ENCODE results near the gene NAB2. TPM values are rescaled to one million over a fixed set of nuclear protein-coding genes. Genes with fewer than 3 reads are reported as not detected.

The NAB2 gene
- polyA plus RNA-seq, 1 donor (not counting 4 experiments of a cell fraction or from before 2014, with no cell fraction given), result 22.0 TPM

- Histone ChIP-seq H3K9me3 (ENCODE audit: control insufficient read depth, low read depth, low read length) (no peaks in the 10 kb centered on the region), H3K9ac (ENCODE audit: control insufficient read depth, extremely low read depth, insufficient read depth, low read length) (peak overlapping the region; percentile 58), H3K4me2 (ENCODE audit: control insufficient read depth, extremely low read depth, insufficient read depth, low read depth, low read length) (peak overlapping the region; percentile 77), H3K9me1 (ENCODE audit: control insufficient read depth, extremely low read depth, insufficient read depth, low read length) (no peaks in the 10 kb centered on the region), H2AFZ (ENCODE audit: control insufficient read depth, low read length) (peak overlapping the region; percentile 27), H4K20me1 (ENCODE audit: control insufficient read depth, extremely low read depth, insufficient read depth, low read length) (no peaks in the 10 kb centered on the region), H3K79me2 (ENCODE audit: control insufficient read depth, insufficient read depth, low read length) (no peaks in the 10 kb centered on the region), H3K27me3 (ENCODE audit: control insufficient read depth, extremely low read depth, insufficient read depth, low read length) (no peaks in the 10 kb centered on the region), H3K4me1 (ENCODE audit: control insufficient read depth, extremely low read depth, insufficient read depth, low read length) (peaks cover 16% of the 10 kb centered on the region), H3K4me3 (ENCODE audit: control insufficient read depth in 2 of 3, extremely low read depth in 1 of 3, insufficient read depth in 2 of 3, low read depth in 1 of 3, low read length in 3 of 3) (peak overlapping the region; percentile 55 to 90 (median 69)), H3K27ac (ENCODE audit: control insufficient read depth, insufficient read depth, low read length) (no peak overlapping the region), H3K36me3 (ENCODE audit: control insufficient read depth in 2 of 2, extremely low read depth in 1 of 2, insufficient read depth in 2 of 2, low read length in 2 of 2) (no peaks in the 10 kb centered on the region)
- FAIRE-seq (no peak), DNase-seq (ENCODE audit: low read depth, low spot score) (no peak)
- dilution Hi-C loops (cut with MboI; ENCODE audit: extremely low pct_ligation_motif_present, low sequenced_read_pairs), result no loop called here
- TF ChIP-seq EZH2 (IDR thresholded peaks at IDR 0.05; ENCODE audit: low read length) (no peak), CTCF (optimal IDR thresholded peaks at IDR 0.05 in 1 of 3, IDR thresholded peaks at IDR 0.05 in 1 of 3, conservative IDR thresholded peaks at IDR 0.05 in 1 of 3; ENCODE audit: extremely low read depth in 1 of 3, insufficient read depth in 2 of 3, low read length in 3 of 3) (no peak)
Measured at GRCh38 chr12:57128519-57129247, 39.8 kb downstream of the NAB2 start.

GRCh38 chr12:57129321-57129842 lies 40.5 kb downstream of the NAB2 start:
- TF ChIP-seq EZH2 (IDR thresholded peaks at IDR 0.05; ENCODE audit: low read length) (no peak), CTCF (optimal IDR thresholded peaks at IDR 0.05 in 1 of 3, IDR thresholded peaks at IDR 0.05 in 1 of 3, conservative IDR thresholded peaks at IDR 0.05 in 1 of 3; ENCODE audit: extremely low read depth in 1 of 3, insufficient read depth in 2 of 3, low read length in 3 of 3) (no peak)
- Histone ChIP-seq H3K79me2 (ENCODE audit: control insufficient read depth, insufficient read depth, low read length) (no peaks in the 10 kb centered on the region), H3K4me3 (ENCODE audit: control insufficient read depth in 2 of 3, extremely low read depth in 1 of 3, insufficient read depth in 2 of 3, low read depth in 1 of 3, low read length in 3 of 3) (peak overlapping the region; percentile 11 to 90 (median 69)), H3K36me3 (ENCODE audit: control insufficient read depth in 2 of 2, extremely low read depth in 1 of 2, insufficient read depth in 2 of 2, low read length in 2 of 2) (no peaks in the 10 kb centered on the region), H3K4me2 (ENCODE audit: control insufficient read depth, extremely low read depth, insufficient read depth, low read depth, low read length) (peak overlapping the region; percentile 77), H3K27me3 (ENCODE audit: control insufficient read depth, extremely low read depth, insufficient read depth, low read length) (no peaks in the 10 kb centered on the region), H3K9me3 (ENCODE audit: control insufficient read depth, low read depth, low read length) (no peaks in the 10 kb centered on the region), H3K27ac (ENCODE audit: control insufficient read depth, insufficient read depth, low read length) (no peak overlapping the region), H4K20me1 (ENCODE audit: control insufficient read depth, extremely low read depth, insufficient read depth, low read length) (no peaks in the 10 kb centered on the region), H3K9me1 (ENCODE audit: control insufficient read depth, extremely low read depth, insufficient read depth, low read length) (no peaks in the 10 kb centered on the region), H3K9ac (ENCODE audit: control insufficient read depth, extremely low read depth, insufficient read depth, low read length) (peak overlapping the region; percentile 15), H3K4me1 (ENCODE audit: control insufficient read depth, extremely low read depth, insufficient read depth, low read length) (peaks cover 16% of the 10 kb centered on the region), H2AFZ (ENCODE audit: control insufficient read depth, low read length) (no peak overlapping the region)
- FAIRE-seq, result no peak
- dilution Hi-C loops (cut with MboI; ENCODE audit: extremely low pct_ligation_motif_present, low sequenced_read_pairs), result no loop called here
- DNase-seq (ENCODE audit: low read depth, low spot score), result no peak

Measured in keratinocyte (primary cell).